Stimulated activated CD4-positive, alpha-beta T cell treated with anti-CD3 and anti-CD28 coated beads, Interleukin-1b, Interleukin-23, amount 100 ng/mL, for 4 hours (primary cell): ENCODE results near the gene IRAK1BP1.
"Not testable (repeated sequence)": the region's sequence is repeated elsewhere in the genome, so short reads cannot be mapped to it uniquely, and the experiment has no call there.

Source experiments
- DNase-seq, 2 donors: peaks; one replicate each; pipeline ENCODE4 v3.0.0-alpha.2; 2020; ENCODE audit warnings: low read depth in 2 of 2

The IRAK1BP1 gene

GRCh38 chr6:78889901-78890300 lies 22.6 kb downstream of the IRAK1BP1 start:
- not testable (repeated sequence) for DNase-seq

- DNase-seq, result no peak
Observed at GRCh38 chr6:78896227-78896626, 28.9 kb downstream of the IRAK1BP1 start.

GRCh38 chr6:78908621-78909020 lies 41.3 kb downstream of the IRAK1BP1 start:
- no peak for DNase-seq

- no peak for DNase-seq
Observed at GRCh38 chr6:78909391-78909790, 42.0 kb downstream of the IRAK1BP1 start.

GRCh38 chr6:78910010-78910409 lies 42.7 kb downstream of the IRAK1BP1 start:
- no peak for DNase-seq

GRCh38 chr6:78910591-78911171 lies 43.3 kb downstream of the IRAK1BP1 start:
- DNase-seq, result peak in 1 of 2 donors; percentile 2

- no peak for DNase-seq
Observed at GRCh38 chr6:78911218-78911940, 44.0 kb downstream of the IRAK1BP1 start.

GRCh38 chr6:78916411-78916810 lies 49.1 kb downstream of the IRAK1BP1 start:
- no peak for DNase-seq

GRCh38 chr6:78917788-78918187 lies 50.4 kb downstream of the IRAK1BP1 start:
- no peak for DNase-seq

- DNase-seq, result not testable (repeated sequence)
Observed at GRCh38 chr6:78921168-78921567, 53.8 kb downstream of the IRAK1BP1 start.

GRCh38 chr6:78925317-78925716 lies 58.0 kb downstream of the IRAK1BP1 start:
- DNase-seq, result no peak

- DNase-seq, result no peak
Observed at GRCh38 chr6:78935553-78935952, 68.2 kb downstream of the IRAK1BP1 start.

GRCh38 chr6:78936515-78936914 lies 69.2 kb downstream of the IRAK1BP1 start:
- DNase-seq, result no peak

- DNase-seq, result no peak
Observed at GRCh38 chr6:78942446-78942845, 75.1 kb downstream of the IRAK1BP1 start.

- DNase-seq, result no peak
Observed at GRCh38 chr6:78947529-78947928, 80.2 kb downstream of the IRAK1BP1 start.

- DNase-seq, result no peak
Observed at GRCh38 chr6:78947962-78948361, 80.6 kb downstream of the IRAK1BP1 start.

GRCh38 chr6:78948785-78949184 lies 81.4 kb downstream of the IRAK1BP1 start:
- no peak for DNase-seq

- DNase-seq, result no peak
Observed at GRCh38 chr6:78952362-78952761, 85.0 kb downstream of the IRAK1BP1 start.
